ENCODE data around the gene KIF22. TPM values are rescaled to one million over a fixed set of nuclear protein-coding genes. Genes with fewer than 3 reads are reported as not detected.
"Not testable (repeated sequence)": the region's sequence is repeated elsewhere in the genome, so short reads cannot be mapped to it uniquely, and the experiment has no call there.

Gene KIF22
- total and polyA plus RNA-seq, 10 donors, result 26.6 to 59.2 (median 39.0) TPM

GRCh38 chr16:29744541-29745101 lies 45.9 kb upstream of the KIF22 start:
- peak overlapping the region; percentile 78 to 96 (median 89) for H3K27ac ChIP-seq
- TF ChIP-seq POLR2AphosphoS5 (IDR thresholded peaks at IDR 0.05), result peak in 1 of 3 donors; percentile 37
- TF ChIP-seq, protein P1, sequence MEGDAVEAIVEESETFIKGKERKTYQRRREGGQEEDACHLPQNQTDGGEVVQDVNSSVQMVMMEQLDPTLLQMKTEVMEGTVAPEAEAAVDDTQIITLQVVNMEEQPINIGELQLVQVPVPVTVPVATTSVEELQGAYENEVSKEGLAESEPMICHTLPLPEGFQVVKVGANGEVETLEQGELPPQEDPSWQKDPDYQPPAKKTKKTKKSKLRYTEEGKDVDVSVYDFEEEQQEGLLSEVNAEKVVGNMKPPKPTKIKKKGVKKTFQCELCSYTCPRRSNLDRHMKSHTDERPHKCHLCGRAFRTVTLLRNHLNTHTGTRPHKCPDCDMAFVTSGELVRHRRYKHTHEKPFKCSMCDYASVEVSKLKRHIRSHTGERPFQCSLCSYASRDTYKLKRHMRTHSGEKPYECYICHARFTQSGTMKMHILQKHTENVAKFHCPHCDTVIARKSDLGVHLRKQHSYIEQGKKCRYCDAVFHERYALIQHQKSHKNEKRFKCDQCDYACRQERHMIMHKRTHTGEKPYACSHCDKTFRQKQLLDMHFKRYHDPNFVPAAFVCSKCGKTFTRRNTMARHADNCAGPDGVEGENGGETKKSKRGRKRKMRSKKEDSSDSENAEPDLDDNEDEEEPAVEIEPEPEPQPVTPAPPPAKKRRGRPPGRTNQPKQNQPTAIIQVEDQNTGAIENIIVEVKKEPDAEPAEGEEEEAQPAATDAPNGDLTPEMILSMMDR (IDR thresholded peaks at IDR 0.05 in 8 of 11, conservative IDR thresholded peaks at IDR 0.05 in 3 of 11), result no peak
- no peaks in the 10 kb centered on the region for H3K27me3 ChIP-seq (replicated peaks in 1 of 7)
- intact Hi-C loops (cut with DNase I; ENCODE audit: low total_unique reads), result no loop called here
- WGBS, 5 donors, result 42 to 63% (median 60%) methylated on average over 14 to 20 of the region's 20 CpGs
- peak; percentile 86 for DNase-seq
- peaks cover 22 to 94% (median 64%) of the 10 kb centered on the region in 6 donors for H3K4me1 ChIP-seq
- peaks cover 0 to 52% (median 14%) of the 10 kb centered on the region in 6 donors for H3K36me3 ChIP-seq
- no peaks in the 10 kb centered on the region for H3K9me3 ChIP-seq
- H3K4me3 ChIP-seq, result peak overlapping the region; percentile 58 to 98 (median 82)

DNA sequence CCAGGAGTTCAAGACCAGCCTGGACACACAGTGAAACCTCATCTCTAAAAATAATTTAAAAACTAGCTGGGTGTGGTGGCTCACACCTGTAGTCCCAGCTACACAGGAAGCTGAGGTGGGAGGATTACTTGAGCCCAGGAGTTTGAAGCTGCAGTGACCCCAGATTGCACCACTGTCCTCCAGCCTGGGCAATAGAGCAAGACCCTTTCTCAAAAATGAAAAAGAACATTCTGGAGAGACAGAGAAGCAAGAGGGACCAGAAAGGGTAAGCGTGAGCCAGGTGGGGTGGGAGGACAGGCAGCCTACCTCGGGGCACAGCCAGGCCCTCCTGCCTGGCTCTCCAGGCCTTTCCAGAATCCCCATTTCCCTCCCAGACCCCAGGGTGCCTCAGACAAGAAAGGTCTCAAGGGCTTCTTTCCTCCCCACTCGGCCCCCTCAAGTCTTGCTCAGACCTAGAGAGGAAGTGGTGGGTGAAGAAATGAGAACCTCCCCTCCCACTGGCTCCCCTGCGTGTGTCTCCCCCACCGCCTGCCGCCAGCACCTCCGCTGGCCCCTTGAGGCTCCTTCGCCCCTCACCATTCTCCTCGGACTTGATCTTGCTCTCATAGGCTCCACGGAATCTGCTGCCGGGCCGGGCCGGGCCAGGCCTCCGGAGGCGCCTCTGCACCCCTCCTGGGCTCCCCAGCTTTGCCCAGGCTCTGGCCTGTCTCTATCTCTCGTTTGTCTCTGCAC lies 45.3 kb upstream of the KIF22 start:
- H3K27me3 ChIP-seq (replicated peaks in 1 of 7), result no peaks in the 10 kb centered on the region
- TF ChIP-seq POLR2AphosphoS5 (IDR thresholded peaks at IDR 0.05), result no peak
- TF ChIP-seq POLR2A (IDR thresholded peaks at IDR 0.05), result no peak
- TF ChIP-seq, protein P1 (IDR thresholded peaks at IDR 0.05 in 8 of 11, conservative IDR thresholded peaks at IDR 0.05 in 3 of 11), result no peak
- H3K4me3 ChIP-seq, result peak overlapping the region; percentile 58 to 98 (median 82)
- peak; percentile 91 for DNase-seq
- peaks cover 22 to 93% (median 59%) of the 10 kb centered on the region in 6 donors for H3K4me1 ChIP-seq
- H3K27ac ChIP-seq, result peak overlapping the region; percentile 78 to 96 (median 89)
- no peaks in the 10 kb centered on the region for H3K9me3 ChIP-seq
- intact Hi-C loops (cut with DNase I; ENCODE audit: low total_unique reads), result no loop called here
- WGBS, 5 donors, result 15 to 24% (median 22%) methylated on average over 14 to 16 of the region's 16 CpGs
- H3K36me3 ChIP-seq, result peaks cover 0 to 52% (median 14%) of the 10 kb centered on the region in 6 donors

GRCh38 chr16:29745853-29746345 lies 44.7 kb upstream of the KIF22 start, which contains the start of gene C16orf54:
Gene C16orf54, minus strand, starts transcription at chr16:29745990. Its CDS starts 1,039 bp downstream, at chr16:29744951.
- intact Hi-C loops (cut with DNase I; ENCODE audit: low total_unique reads), result no loop called here
- peak within 1 kb of the TSS; percentile 58 to 98 (median 82) for H3K4me3 ChIP-seq
- TF ChIP-seq POLR2A (IDR thresholded peaks at IDR 0.05) (peak in 1 of 3 donors; percentile 14), POLR2AphosphoS5 (IDR thresholded peaks at IDR 0.05) (peak; percentile 90 to 93 (median 91))
- TF ChIP-seq, protein P1 (IDR thresholded peaks at IDR 0.05 in 8 of 11, conservative IDR thresholded peaks at IDR 0.05 in 3 of 11), result peak in 1 of 11 experiments; percentile 10

DNA sequence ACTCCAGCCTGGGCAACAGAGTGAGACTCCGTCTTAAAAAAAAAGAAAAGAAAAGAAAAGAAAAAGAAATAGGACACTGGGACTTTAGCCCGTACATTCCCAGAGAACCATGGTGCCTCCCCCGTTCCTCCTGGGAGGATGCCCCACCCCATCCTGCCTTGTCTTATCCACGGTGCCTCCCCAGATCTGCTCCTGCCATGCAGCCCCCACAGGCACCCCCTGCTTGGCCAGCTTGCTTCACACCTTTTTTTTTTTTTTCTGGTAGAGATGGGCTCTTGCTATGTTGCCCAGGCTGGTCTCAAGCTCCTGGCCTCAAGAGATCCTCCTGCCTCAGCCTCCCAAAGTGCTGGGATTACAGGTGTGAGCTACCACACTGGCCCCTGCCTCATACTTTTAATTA lies 44.0 kb upstream of the KIF22 start:
- Histone ChIP-seq H3K4me1 (peaks cover 22 to 81% (median 49%) of the 10 kb centered on the region in 6 donors), H3K36me3 (peaks cover 0 to 47% (median 14%) of the 10 kb centered on the region in 6 donors), H3K27ac (peak overlapping the region; percentile 78 to 96 (median 89)), H3K4me3 (peak overlapping the region in 6 of 8 donors; percentile 58 to 98 (median 84))
- intact Hi-C loops (cut with DNase I; ENCODE audit: low total_unique reads); H3K9me3 ChIP-seq; H3K27me3 ChIP-seq (replicated peaks in 1 of 7): not testable (repeated sequence)
- WGBS, 5 donors, result 18 to 42% (median 37%) methylated on average over 4 of the region's 4 CpGs
- DNase-seq, result peak; percentile 76

More at GRCh38 chr16:29745853-29746345, 44.7 kb upstream of the KIF22 start, which contains the start of gene C16orf54:
- WGBS, 5 donors, result 10 to 34% (median 24%) methylated on average over 3 to 12 of the region's 12 CpGs
- peaks cover 22 to 87% (median 53%) of the 10 kb centered on the region in 6 donors for H3K4me1 ChIP-seq
- peak; percentile 99 for DNase-seq
- peak within 1 kb of the TSS; percentile 78 to 96 (median 89) for H3K27ac ChIP-seq
- H3K27me3 ChIP-seq (replicated peaks in 1 of 7), result no peaks in the 10 kb centered on the region
- peaks cover 0 to 52% (median 14%) of the 10 kb centered on the region in 6 donors for H3K36me3 ChIP-seq
- H3K9me3 ChIP-seq, result no peaks in the 10 kb centered on the region

All from spleen (tissue), 11 donors.